Tibial nerve (tissue), 4 donors: Measurements from ENCODE around the gene HIBADH. TPM values are rescaled to one million over a fixed set of nuclear protein-coding genes. Genes with fewer than 3 reads are reported as not detected.

Experiments used
- DNase-seq, 2 donors: peaks; one replicate each; pipeline ENCODE4 v3.0.0-alpha.2; 2019; ENCODE audit warnings: low spot score in 2 of 2
- H3K27ac ChIP-seq, 4 donors: fragments of 200-600 bp; sonication (generic) in 3 of 4; one replicate each; pipeline ENCODE4 v1.5.1; 2017 to 2019; ENCODE audit warnings: mild to moderate bottlenecking in 1 of 4
- H3K27me3 ChIP-seq, 2 donors: fragments of 200-600 bp; sonication (generic) in 1 of 2; one replicate each; pipeline versions ENCODE4 v1.5.1 to v1.6.0; 2017 to 2019
- H3K36me3 ChIP-seq, 3 donors: fragments of 200-600 bp; sonication (generic); one replicate each; pipeline ENCODE4 v1.5.1; 2018 to 2019
- H3K4me1 ChIP-seq, 4 donors: fragments of 200-600 bp; sonication (generic) in 3 of 4; one replicate each; pipeline ENCODE4 v1.5.1; 2017 to 2019
- H3K4me3 ChIP-seq, 4 donors: fragments of 200-600 bp; sonication (generic) in 3 of 4; one replicate each; pipeline ENCODE4 v1.5.1; 2017 to 2019; ENCODE audit warnings: mild to moderate bottlenecking in 1 of 4, moderate library complexity in 1 of 4
- H3K9me3 ChIP-seq, 4 donors: fragments of 200-600 bp; sonication (generic) in 3 of 4; one replicate each; pipeline ENCODE4 v1.5.1; 2017 to 2019
- CTCF ChIP-seq, 5 experiments: fragments of 200-600 bp in 3 of 5; fragments of 450-650 bp in 2 of 5; sonication (generic) in 3 of 5; IDR thresholded peaks; one replicate each; pipeline ENCODE4 v1.5.1; 2016 to 2019; ENCODE audit warnings: antibody characterized with exemption in 5 of 5, mild to moderate bottlenecking in 3 of 5, moderate library complexity in 2 of 5
- EP300 ChIP-seq, 2 donors: sonication (generic); formaldehyde crosslinking; IDR thresholded peaks; one replicate each; pipeline ENCODE4 v1.6.1; 2017; ENCODE audit warnings: antibody characterized with exemption in 2 of 2, mild to moderate bottlenecking in 1 of 2
- POLR2A ChIP-seq, 2 donors: fragments of 450-650 bp; IDR thresholded peaks; one replicate each; pipeline ENCODE4 v1.6.1; 2017; ENCODE audit warnings: antibody characterized with exemption in 2 of 2, mild to moderate bottlenecking in 2 of 2, moderate library complexity in 2 of 2
- WGBS, 2 donors: methylation state at CpG; one replicate each; pipeline ENCODE4 v1.1.5; 2018; 5-methylcytosine and 5-hydroxymethylcytosine counted together
- total RNA-seq, 4 donors: library from RNA; depleted of rRNA; stranded (reverse); fragments of >200 nt; gene quantifications; one replicate each; pipeline ENCODE4 v1.1.0, GENCODE V29; 2016

Gene HIBADH
- total RNA-seq, 4 donors from 2014 or later: 36.6 to 44.0 (median 41.7) TPM

DNA sequence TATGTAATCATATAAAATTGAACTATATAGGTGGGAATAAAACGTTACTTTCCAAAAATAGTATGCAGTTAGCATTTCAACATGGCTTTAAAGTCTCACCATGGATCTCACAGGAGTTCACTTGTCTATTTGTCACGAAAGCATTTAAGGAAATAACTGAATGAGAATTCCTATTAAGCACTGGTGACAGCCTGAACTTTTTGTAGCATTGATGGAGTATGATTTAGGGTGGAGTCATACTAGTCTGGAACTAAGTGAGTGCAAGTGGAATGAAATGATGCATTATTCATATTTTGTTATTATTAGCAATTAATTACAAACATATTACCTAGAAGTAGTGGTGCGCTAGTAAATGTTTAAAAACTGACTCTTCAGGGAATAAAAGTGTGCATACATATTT is 26.0 kb upstream of the HIBADH start:
- Histone ChIP-seq H3K9me3 (peaks cover 0 to 15% (median 0%) of the 10 kb centered on the region in 4 donors), H3K27me3 (no peaks in the 10 kb centered on the region), H3K27ac (no peak overlapping the region), H3K4me1 (peaks cover 0 to under 1% (median 0%) of the 10 kb centered on the region in 4 donors), H3K36me3 (no peaks in the 10 kb centered on the region), H3K4me3 (no peak overlapping the region)
- no peak for DNase-seq
- 68 to 71% methylated on average over 3 of the region's 3 CpGs for WGBS, 2 donors
- TF ChIP-seq POLR2A (IDR thresholded peaks at IDR 0.05) (no peak), CTCF (IDR thresholded peaks at IDR 0.05) (no peak), EP300 (IDR thresholded peaks at IDR 0.05) (no peak)

GRCh38 chr7:27688056-27688455 is 25.4 kb upstream of the HIBADH start:
- Histone ChIP-seq H3K4me3 (no peak overlapping the region), H3K9me3 (peaks cover 0 to 15% (median 0%) of the 10 kb centered on the region in 4 donors), H3K27me3 (no peaks in the 10 kb centered on the region), H3K27ac (no peak overlapping the region), H3K4me1 (no peaks in the 10 kb centered on the region), H3K36me3 (no peaks in the 10 kb centered on the region)
- no peak for DNase-seq
- WGBS, 2 donors: 71 to 81% methylated on average over 4 of the region's 4 CpGs
- TF ChIP-seq CTCF (IDR thresholded peaks at IDR 0.05) (no peak), EP300 (IDR thresholded peaks at IDR 0.05) (no peak), POLR2A (IDR thresholded peaks at IDR 0.05) (no peak)

DNA sequence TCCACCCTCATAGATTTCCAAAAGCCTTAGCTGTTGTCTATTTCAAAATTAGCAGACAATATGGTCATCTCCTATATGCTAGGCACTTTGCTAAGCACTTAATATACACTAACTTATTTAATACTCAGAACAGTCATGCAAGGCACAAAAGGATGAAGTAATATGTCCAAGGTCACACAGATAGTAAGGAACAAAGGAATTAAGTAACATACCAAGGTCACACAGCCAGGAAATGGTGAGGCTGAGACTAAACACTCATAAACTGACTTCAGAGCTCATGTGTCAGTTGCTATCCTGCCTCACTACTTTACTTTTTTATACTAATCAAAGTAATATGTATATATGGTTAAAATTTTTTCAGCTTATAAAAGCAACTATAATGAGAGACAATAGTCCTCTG is 23.6 kb upstream of the HIBADH start:
- H3K36me3 ChIP-seq: no peaks in the 10 kb centered on the region
- no peaks in the 10 kb centered on the region for H3K4me1 ChIP-seq
- TF ChIP-seq CTCF (IDR thresholded peaks at IDR 0.05) (no peak), EP300 (IDR thresholded peaks at IDR 0.05) (no peak), POLR2A (IDR thresholded peaks at IDR 0.05) (no peak)
- DNase-seq: no peak
- no peak overlapping the region for H3K27ac ChIP-seq
- peaks cover 0 to 15% (median 0%) of the 10 kb centered on the region in 4 donors for H3K9me3 ChIP-seq
- no peak overlapping the region for H3K4me3 ChIP-seq
- H3K27me3 ChIP-seq: no peaks in the 10 kb centered on the region

- 72 to 82% methylated on average over 2 of the region's 2 CpGs for WGBS, 2 donors
- TF ChIP-seq CTCF (IDR thresholded peaks at IDR 0.05) (no peak), EP300 (IDR thresholded peaks at IDR 0.05) (no peak), POLR2A (IDR thresholded peaks at IDR 0.05) (no peak)
- no peak for DNase-seq
These were observed 23.2 kb upstream of the HIBADH start for GRCh38 chr7:27685893-27686292.

GRCh38 chr7:27685209-27685608 is 22.5 kb upstream of the HIBADH start:
- no peak for TF ChIP-seq POLR2A (IDR thresholded peaks at IDR 0.05)
- no peak for TF ChIP-seq EP300 (IDR thresholded peaks at IDR 0.05)
- TF ChIP-seq CTCF (IDR thresholded peaks at IDR 0.05): no peak
- DNase-seq: no peak
- WGBS, 2 donors: 90 to 100% methylated on average over 1 of the region's 1 CpG

More at GRCh38 chr7:27685893-27686292, 23.2 kb upstream of the HIBADH start:
- no peaks in the 10 kb centered on the region for H3K4me1 ChIP-seq
- no peaks in the 10 kb centered on the region for H3K27me3 ChIP-seq
- H3K27ac ChIP-seq: no peak overlapping the region
- H3K9me3 ChIP-seq: peaks cover 0 to 15% (median 0%) of the 10 kb centered on the region in 4 donors
- no peak overlapping the region for H3K4me3 ChIP-seq
- no peaks in the 10 kb centered on the region for H3K36me3 ChIP-seq

More at GRCh38 chr7:27685209-27685608, 22.5 kb upstream of the HIBADH start:
- H3K36me3 ChIP-seq: no peaks in the 10 kb centered on the region
- peaks cover 0 to 15% (median 0%) of the 10 kb centered on the region in 4 donors for H3K9me3 ChIP-seq
- no peak overlapping the region for H3K27ac ChIP-seq
- H3K4me3 ChIP-seq: no peak overlapping the region
- no peaks in the 10 kb centered on the region for H3K4me1 ChIP-seq
- no peaks in the 10 kb centered on the region for H3K27me3 ChIP-seq
